ENCODE results near the gene C13orf42. TPM values are rescaled to one million over a fixed set of nuclear protein-coding genes. Genes with fewer than 3 reads are reported as not detected.

C13orf42 gene
- total RNA-seq, 1 donor, result not detected

GRCh38 chr13:51067210-51067701 lies 43.8 kb downstream of the C13orf42 start:
- DNase-seq (ENCODE audit: low read depth in 2 of 3, low spot score in 2 of 3), result no peak

- DNase-seq (ENCODE audit: low read depth in 2 of 3, low spot score in 2 of 3), result peak in 2 of 3 donors; percentile 70 to 77
Observed at GRCh38 chr13:51066091-51066831, 44.8 kb downstream of the C13orf42 start.

DNA sequence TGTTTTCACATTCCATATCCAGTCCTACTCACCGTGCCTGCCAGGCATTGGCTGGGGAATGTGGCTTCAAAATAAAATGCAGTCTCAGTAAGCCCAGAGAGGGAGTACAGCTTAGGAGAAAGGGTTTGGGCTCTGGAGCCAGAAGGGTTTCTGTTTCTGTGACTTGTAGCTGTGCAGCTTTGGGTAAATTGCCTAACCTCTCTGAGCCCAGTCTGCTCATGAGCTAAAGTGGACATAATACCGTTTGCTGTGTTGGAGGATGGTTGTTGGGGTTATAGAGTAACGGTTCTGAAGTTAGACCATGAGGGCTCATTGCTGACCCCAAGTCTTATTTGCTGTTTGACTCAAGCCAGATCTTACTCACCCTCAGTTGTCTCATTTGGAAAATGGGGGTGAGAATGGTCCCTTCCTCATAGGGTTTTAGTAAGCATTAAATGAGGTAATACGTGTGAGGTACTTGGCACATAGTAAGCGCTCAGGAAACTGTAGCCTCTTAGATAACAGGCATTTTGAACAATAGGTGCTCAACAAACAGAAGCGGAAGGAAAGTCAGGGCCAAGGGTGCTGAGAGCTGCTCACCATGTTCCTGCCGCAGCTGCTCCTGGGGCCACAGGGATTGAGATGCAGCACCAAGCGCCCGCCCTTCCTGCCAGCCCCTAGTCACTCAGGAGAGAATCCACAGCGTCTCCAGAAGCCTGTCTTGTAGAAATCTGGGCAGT lies 45.5 kb downstream of the C13orf42 start:
- DNase-seq (ENCODE audit: low read depth in 2 of 3, low spot score in 2 of 3), result peak in 1 of 3 donors; percentile 33

DNA sequence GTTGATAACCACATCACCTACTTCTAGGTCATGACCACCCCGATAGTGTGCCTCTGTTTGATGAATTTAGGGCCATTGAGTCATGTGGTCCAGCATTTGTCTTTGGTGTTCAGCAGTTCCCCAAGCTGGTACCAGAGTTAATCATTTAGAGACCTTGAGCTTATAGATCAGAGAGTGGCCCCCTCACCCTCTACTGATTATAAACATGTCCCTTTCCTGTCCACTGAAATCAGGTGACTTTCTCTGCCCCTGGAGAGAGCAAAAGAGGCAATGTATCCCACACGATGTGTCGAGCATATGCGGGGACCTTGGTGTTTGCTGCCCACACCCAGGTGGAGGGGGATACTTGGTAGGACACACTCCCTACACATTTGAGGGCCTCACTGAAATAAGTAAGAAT lies 46.3 kb downstream of the C13orf42 start:
- no peak for DNase-seq (ENCODE audit: low read depth in 2 of 3, low spot score in 2 of 3)

DNA sequence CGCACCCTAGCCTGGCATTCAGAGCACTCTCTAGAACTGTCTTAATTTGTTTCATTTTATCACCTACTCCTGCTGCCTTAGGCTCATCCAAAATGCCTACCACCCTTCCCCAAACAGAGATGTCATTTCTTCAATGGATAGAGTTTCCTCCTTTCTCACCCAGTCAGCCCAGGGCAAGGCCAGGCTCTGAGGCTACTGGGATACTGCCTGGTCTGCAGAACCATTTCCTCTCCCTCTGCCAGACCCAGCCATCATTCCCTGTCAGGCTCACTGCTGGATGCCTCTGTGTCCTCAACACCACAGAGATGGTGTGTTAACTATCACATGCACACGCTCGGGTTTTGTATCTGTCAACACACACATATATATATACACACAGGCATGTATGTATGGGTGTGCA lies 47.2 kb downstream of the C13orf42 start:
- DNase-seq (ENCODE audit: low read depth in 2 of 3, low spot score in 2 of 3), result no peak

DNA sequence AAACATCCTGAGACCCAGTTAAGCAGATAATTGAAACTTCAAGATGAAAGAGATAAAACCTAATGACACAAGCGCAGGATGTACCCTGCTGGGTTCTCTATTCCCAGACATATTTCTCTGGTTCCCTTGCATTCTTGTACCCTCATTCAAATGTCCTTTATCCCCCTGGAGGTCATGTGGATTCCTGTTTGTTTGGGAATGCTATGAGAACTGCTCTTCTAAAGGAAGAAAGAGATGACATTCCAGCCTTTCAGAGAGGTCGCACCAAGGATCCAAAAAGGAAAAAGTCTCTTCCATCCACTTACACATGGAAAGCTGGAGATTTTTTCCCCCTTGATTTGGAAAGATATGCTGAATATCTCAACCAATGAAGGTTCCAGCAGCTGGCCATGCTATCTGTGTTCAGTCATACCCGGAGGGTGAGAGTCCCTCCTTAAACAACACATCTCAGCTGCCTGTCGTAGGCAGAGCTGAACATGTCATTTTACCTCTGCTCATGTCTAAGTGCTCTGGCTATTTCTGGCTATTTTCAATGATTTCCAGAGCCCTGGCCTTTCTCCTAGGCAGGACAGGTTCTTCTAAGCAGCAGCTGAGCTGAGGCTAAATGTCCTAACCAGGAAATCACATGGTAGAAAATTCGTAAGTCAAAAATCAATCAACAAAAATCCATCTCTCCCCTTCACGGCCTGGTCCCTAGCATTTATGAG lies 52.5 kb downstream of the C13orf42 start:
- DNase-seq (ENCODE audit: low read depth in 2 of 3, low spot score in 2 of 3), result no peak

DNA sequence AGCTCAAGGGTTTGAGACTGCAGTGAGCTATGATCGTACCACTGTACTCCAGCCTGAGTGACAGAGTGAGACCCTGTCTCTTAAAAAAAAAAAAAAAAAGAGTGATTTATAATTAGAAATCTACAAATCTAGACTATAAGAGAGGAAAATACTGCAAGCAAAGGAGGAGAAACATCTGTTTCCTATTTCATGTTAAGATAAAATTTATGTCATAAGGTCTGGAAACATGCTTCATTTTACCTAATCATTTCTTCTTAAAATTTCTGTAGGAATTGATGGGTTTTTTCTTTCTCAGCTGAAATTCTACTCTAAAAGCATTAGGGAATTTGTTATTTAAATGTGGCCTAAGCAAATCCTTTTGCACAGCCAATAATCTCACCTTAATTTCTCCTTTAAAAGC lies 53.2 kb downstream of the C13orf42 start:
- DNase-seq (ENCODE audit: low read depth in 2 of 3, low spot score in 2 of 3), result peak in 1 of 3 donors; percentile 78

DNA sequence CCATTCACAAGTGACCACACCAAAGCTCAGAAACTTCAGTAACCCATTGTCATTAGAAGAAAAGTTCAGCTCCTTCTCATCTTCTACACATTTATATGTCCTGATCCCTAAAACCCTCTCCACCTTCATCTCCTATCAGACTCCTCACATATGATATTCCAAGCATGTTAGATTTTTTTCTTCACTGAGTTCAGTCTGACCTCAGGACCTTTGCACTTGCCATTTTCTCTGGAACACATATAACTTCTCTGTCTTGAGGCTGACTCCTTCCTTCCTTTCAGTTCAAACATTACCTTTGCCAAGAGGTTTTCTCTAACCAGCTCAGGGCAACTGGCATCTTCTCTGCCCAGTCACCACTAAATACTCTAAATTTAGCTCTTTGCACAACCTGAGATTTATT lies 54.1 kb downstream of the C13orf42 start:
- no peak for DNase-seq (ENCODE audit: low read depth in 2 of 3, low spot score in 2 of 3)

DNA sequence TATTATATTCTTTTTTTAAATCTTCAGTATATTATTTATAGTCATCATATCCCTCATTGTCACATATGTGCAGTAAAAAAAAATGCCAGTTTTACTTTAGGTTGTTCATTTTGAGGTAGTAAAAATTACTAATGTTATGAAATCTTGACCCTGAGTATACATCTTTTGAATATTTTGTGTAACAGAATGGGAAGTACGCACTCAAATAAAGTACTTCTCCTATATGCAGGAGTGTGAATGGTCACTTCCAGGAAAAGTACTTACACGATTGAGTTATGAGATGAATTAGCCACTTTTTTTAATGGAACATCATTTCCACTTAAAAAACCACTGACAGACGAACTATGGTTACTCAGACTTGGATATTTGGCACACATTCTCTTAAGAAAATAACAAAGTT lies 58.5 kb downstream of the C13orf42 start:
- no peak for DNase-seq (ENCODE audit: low read depth in 2 of 3, low spot score in 2 of 3)

- no peak for DNase-seq (ENCODE audit: low read depth in 2 of 3, low spot score in 2 of 3)
Observed at GRCh38 chr13:51050021-51050830, 60.8 kb downstream of the C13orf42 start.

- DNase-seq (ENCODE audit: low read depth in 2 of 3, low spot score in 2 of 3), result no peak
Observed at GRCh38 chr13:51048616-51049015, 62.5 kb downstream of the C13orf42 start.

GRCh38 chr13:51048166-51048461 lies 63.0 kb downstream of the C13orf42 start:
- no peak for DNase-seq (ENCODE audit: low read depth in 2 of 3, low spot score in 2 of 3)

DNA sequence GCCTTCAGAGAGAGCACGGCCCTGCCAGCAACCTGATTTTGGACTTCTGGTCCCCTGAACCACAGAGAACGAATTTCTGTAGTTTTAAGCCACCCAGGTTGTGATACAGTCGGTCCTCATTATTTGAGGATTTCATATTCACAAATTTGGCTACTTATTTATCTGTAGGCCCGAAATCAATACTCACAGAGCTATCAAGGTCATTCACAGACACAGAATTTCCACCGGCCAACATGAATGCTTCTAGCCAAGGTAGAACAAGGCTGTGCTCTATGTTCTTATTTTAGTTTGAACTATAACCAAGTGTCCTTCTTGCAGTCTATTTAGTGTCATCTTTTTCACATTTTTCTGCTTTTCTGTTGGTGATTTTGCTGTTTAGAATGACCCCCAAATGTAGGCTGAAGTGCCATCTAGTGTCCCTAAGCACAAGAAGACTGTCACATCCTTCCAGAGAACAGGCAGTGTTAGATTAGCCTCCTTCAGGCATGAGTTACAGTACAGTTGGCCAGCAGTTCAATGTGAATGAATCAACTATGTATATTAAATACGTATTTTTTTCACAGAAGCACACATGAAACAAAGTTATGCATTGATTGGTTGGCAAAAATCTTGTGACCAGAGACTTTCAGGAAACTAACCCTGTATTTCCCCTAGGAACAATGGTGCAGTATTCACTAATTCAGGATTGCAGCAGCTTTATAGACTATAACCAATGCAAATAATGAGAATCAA lies 63.5 kb downstream of the C13orf42 start:
- DNase-seq (ENCODE audit: low read depth in 2 of 3, low spot score in 2 of 3), result peak in 1 of 3 donors; percentile 22

DNA sequence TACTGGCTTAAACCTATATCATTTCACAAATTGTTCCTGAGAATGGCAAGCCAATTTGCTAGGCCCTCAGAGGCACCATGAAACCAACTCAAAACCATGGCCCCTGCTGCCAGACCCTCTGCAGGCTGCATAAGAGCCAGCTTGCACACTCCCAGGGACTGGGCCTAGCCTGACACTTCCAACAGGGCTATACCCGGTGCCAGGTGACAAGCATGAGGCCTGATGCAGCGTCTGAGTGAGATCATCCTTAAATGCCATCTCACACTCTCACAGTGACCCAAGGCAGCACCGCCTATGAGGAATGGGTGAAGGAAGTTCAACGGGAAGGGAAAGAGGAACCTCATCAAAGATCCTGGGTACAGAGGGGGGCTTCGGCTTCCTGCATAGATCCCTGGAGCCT lies 65.6 kb downstream of the C13orf42 start:
- no peak for DNase-seq (ENCODE audit: low read depth in 2 of 3, low spot score in 2 of 3)

DNA sequence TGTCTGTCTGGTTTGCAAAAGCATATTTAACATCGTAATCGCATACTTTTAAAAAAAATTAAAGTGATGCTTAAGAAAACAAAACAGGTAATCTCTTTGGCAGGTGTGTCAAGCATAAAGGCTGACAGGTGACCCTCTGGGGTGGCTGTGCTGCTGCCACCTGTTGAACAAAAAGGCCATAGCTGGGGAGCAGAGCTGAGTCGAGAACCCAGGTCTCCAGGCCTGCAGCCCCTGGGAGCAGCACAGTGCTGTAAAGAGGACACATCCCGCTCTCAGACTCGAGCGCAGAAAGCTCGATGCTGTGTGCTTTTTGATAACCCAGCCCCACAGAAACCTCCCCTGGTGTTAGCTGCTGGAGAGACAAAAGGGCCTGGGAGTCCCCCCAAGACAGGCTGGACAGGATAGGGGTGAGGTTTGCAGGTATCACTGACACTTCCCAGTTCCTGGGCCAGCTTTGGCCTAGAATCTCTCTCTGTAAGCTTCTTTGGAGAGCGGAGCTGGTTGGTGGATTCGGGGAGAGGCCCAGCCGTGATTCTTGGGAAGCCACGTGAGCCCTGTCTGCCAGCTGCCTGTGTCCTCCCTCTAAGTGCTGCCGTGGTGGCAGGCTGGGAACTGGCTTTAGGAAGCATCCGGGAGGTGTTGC lies 66.9 kb downstream of the C13orf42 start:
- DNase-seq (ENCODE audit: low read depth in 2 of 3, low spot score in 2 of 3), result no peak

DNA sequence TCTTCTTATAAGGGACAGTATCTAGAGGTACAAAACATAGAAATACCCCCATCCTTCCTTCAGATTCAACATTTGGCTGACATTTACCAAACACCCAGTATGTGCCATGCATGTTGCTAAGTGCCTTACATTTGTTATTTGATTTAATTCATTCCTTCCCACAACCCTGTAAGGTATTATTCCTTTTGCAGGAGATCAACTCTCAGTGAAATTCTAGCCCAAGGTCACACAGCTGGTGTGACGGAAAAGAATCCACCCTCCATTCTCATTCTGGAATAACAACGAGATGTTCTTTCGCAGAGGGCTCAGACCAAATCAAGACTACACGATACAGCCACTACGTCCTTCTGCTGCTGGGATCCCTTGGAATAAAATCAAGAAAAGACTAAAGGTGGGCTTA lies 67.8 kb downstream of the C13orf42 start:
- DNase-seq (ENCODE audit: low read depth in 2 of 3, low spot score in 2 of 3), result no peak

- no peak for DNase-seq (ENCODE audit: low read depth in 2 of 3, low spot score in 2 of 3)
Observed at GRCh38 chr13:51041710-51042109, 69.4 kb downstream of the C13orf42 start.

GRCh38 chr13:51041126-51041525 lies 69.9 kb downstream of the C13orf42 start:
- DNase-seq (ENCODE audit: low read depth in 2 of 3, low spot score in 2 of 3), result no peak

- DNase-seq (ENCODE audit: low read depth in 2 of 3, low spot score in 2 of 3), result no peak
Observed at GRCh38 chr13:51040431-51040830, 70.6 kb downstream of the C13orf42 start.

GRCh38 chr13:51036418-51036817 lies 74.7 kb downstream of the C13orf42 start:
- DNase-seq (ENCODE audit: low read depth in 2 of 3, low spot score in 2 of 3), result peak in 1 of 3 donors; percentile 25

Measured in hematopoietic multipotent progenitor cell (in vitro differentiated cells).